NOMO-1 (cell line): ENCODE measurements around the gene CDK1.

ENCODE experiments used
- DNase-seq, 2 experiments: peaks; one replicate each; lab custom pipeline; 2025; ENCODE audit not compliant: unreplicated experiment in 2 of 2; lab: John Stamatoyannopoulos, UW

CDK1 gene

DNA sequence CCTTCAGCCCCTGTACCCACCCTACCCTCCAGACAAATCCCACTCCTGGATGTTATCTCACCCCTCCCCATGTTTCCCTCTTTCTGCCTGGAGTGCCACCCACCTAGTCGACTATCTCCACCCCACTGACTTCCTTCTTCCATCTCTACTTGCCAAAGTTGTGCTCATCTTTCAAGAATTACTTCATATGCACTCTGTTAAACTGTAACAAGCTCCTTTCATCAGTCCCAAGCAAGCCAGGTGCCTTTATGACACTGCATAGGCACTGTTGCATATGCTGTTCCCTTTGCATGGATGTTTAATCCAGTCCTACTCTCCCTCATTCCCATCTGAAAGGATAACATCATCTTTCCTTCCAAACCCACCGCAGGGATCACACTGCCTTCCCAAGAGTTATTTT lies 8.9 kb upstream of the CDK1 start:
- DNase-seq: no peak

DNA sequence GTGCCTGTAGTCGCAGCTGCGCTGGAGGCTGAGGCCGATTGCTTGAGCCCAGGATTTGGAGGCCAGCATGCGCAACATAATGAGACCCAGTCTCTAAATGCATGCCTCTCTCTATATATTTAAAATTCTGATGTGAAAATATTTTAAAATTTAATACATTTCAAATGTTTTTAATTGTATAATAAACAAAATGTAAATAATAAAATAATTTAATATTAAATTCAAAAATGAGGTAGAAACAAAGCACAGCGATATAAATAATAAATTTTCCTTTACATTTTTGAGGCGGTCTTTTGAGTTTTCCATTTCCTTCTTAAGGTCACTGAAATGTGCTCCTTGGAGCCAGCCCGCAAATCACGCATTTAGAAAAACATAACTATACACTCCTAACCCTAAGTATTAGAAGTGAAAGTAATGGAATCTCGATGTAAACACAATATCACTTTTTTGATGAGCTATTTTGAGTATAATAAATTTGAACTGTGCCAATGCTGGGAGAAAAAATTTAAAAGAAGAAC lies 523 bp upstream of the CDK1 start:
- DNase-seq: no peak

DNA sequence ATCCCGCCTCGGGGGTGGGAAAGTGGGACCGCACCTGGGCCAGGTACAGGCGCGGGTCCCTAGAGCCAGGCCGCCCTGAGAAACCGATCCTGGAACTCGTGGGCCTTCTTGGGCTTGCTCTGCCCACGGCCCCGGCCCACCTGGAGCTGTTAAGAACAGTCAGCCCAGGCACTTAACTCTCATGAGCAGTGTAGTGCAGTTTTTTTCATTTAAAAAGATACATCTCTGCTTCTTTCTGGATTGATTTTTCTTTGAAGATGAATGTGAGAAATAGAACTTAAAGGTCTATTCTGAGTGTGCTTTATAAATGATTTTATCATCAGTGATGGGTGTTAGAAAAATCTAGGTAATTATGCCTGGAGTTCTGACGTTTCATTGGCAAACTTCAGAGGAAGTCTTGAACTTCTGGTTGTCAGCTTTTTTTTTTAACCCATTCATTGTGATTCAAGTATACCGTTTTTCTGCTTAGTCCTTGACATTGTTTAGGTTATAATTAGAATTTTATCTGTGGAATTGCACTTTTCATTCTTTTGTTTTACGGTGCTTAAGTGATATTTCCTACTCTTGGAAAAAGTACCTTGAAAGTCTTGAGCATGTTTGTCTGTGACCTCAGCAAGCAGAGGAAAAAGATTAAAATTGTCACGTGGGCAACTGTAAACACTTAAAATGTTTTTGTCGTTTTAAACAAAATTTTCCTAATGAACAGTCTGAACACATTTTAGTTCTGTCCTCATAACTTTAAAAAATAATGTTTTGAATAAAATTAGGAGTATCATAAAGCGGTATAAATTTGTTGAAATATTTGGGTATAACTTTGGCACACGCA lies 906 bp downstream of the CDK1 start:
- peak in 1 of 2 experiments; percentile 51 for DNase-seq

DNA sequence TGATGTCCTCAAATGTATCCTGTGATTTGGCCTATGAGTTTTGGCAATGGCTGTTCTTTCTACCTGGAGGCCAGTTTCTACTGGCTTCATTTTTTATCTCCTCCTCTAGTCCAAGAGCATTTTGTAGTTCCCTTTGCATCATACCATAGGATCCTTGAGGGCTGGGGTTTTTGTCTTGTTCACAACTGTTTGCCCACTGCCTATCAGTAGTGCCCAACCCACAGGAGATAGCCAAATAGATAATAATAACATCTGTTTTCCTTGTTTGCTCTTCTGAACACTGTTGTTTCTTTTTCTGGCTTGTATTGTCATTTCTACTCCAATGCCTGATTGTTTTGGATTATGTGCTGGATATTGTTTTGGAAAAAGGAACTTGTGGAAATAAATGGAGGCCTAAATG lies 3.4 kb downstream of the CDK1 start:
- DNase-seq: no peak

DNA sequence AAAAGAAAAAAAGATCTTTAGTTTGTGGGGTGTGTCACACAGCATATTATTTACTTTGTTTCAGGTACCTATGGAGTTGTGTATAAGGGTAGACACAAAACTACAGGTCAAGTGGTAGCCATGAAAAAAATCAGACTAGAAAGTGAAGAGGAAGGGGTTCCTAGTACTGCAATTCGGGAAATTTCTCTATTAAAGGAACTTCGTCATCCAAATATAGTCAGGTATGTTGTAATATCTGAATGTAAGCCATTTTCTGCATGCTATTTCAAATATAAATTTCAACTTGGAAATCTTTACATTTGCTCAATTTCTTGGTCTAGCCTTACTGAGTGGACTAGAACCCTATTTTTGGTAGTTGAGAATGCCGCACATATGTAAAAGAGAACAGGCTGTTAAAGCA lies 6.4 kb downstream of the CDK1 start:
- DNase-seq: no peak

DNA sequence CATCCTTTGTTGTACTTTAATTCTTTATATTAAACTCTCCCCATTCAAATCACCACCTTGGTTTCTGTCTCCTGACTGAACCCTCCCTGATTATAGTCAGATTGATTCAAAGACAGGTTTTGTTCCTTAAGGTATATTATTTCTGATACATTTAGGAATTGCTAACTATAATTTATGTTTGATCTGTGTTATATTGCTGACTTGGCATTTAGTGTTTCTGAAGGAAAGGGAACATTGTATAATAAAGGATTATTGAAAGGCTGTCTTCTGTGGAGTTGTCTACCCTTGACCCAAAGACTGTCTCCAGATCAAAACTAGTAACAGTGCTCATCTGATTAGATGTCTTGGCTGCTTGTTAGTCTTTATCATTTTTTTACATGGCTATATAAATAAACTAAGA lies 10.3 kb downstream of the CDK1 start:
- DNase-seq: no peak

DNA sequence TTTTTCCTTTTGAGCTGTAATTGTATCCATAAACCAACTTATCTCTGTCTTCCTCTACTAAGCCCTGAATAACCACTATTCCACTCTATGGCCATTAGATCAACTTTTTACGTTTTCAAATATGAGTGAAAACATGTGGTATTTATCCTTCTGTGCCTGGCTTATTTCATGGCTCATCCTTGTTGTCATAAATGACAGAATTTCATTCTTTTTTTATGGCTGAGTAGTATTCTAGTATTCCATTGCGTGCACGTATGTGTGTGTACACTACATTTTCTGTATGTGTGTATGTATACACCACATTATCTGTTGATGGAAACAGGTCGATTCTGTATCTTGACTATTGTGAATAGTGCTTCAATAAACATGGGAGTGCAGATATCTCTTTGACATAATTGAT lies 11.1 kb downstream of the CDK1 start:
- DNase-seq: no peak

DNA sequence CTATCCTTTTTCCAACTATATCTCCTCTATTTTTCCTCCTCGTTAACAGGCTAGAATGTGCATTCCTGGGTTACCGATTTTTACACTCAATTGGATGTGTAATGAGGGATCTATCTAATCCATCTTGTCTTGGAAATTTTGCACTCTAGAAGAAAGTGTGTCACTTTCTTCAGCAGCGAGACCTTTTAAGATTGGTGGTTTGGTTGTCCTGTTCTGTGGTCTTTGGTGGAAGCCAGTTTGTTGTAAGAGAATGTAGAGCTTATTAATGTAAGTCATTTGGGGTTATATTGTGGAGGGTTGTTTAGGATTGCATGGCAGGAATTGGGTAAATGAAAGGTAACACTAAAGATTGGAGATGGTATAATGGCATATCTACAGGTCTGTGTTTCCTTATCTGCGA lies 16.7 kb downstream of the CDK1 start:
- no peak for DNase-seq

DNA sequence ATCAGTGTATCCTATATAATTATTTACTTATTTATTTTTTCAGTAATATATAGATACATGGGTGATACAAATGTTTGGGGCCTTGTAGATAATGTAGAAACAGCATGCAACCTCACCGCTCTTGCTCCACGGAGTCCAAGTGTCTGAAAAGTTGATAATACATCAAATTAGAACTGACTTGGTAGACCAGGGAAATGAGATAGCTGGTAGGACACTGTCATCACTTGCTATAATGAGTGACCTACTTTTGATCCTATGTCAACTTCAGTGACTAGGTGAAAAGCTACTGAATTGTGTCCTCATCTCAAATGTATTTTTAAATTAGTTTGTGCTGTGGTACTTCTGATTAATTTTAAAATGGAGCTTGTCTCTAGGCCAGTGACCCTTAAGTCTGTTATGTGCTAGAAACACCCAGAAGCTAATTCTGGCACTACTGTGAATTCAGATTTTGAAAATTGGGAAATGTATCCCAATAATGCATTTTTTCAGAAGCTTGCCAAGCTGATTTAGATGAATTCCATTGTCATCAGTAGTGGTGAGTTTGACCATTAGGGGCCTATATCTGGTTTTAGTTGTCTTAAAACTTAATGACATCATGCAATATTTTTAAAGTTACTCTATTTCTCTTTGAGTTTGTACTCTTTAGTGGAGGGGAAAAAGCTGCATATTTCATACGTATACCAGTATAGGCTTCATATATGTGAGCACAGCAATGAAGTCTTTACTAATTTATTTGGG lies 17.4 kb downstream of the CDK1 start:
- no peak for DNase-seq

DNA sequence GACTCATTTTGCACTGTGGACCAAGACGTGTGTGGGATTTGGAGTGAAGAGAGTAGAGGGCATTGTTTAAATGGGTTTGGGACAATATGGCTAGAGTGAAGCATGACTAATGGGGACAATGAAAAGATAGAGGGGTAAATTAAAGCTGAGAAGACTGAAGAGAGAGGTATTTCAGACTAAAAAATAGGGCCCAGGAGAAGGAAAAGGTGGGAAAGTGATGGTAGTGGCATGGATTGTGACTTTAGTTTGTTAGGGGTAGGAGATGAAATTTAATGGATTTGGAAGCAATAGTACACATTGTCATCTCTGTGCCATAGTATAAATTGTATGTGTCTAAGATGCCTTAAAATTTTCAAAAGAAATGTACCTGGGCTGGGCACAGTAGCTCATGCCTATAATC lies 18.2 kb downstream of the CDK1 start:
- no peak for DNase-seq

DNA sequence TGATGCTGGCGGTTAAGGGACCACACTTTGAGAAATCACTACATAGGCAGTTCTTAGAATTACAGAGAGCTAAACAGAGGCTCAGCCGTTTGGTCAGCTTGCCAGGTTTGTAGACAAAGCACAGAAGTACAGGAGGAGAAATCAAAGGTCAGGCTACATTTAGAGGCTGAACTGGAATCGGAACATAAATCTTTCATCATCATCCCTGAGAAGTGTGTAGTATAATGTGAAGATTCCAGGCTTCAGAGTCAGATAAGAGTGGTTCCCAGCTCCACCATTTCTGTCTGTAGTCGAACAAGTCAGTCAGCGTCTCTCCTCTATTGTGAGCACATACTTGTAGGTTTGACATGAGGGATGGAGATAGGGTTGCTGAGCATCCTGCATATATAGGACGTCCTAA lies 18.9 kb downstream of the CDK1 start:
- no peak for DNase-seq

DNA sequence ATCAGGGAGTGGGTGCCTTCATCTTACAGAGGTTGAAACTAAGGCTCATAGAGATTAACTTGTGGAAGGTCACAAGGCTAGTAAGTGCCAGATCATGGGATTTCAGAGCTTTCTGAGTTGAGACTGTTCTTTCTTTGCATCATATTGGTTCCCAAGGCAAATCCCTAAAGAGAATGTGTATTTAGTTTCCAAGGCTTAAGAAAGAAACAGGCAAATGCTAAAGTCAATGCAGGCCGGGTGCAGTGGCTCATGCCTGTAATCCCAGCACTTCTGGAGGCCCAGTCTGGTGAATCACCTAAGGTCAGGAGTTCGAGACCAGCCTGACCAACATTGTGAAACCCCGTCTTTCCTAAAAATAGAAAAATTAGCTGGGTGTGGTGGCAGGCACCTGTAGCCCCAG lies 19.8 kb downstream of the CDK1 start:
- DNase-seq: no peak

DNA sequence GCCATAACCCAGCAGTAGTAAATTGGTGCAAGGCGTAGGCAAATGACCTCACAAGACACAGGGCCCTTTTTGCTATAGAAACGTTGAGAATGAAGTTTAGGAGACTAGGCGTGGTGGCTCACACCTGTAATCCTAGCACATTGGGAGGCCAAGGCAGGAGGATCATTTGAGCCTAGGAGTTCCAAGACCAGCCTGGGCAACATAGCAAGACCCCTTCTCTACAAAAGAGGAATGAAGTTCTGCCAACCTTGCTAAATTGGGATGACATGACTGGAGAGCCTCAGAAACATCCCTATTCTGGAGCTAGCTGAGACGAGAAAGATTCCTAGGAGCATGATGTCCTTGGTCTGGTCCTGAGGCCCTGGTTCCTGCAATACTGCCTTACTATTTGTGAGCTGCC lies 20.6 kb downstream of the CDK1 start:
- DNase-seq: no peak

DNA sequence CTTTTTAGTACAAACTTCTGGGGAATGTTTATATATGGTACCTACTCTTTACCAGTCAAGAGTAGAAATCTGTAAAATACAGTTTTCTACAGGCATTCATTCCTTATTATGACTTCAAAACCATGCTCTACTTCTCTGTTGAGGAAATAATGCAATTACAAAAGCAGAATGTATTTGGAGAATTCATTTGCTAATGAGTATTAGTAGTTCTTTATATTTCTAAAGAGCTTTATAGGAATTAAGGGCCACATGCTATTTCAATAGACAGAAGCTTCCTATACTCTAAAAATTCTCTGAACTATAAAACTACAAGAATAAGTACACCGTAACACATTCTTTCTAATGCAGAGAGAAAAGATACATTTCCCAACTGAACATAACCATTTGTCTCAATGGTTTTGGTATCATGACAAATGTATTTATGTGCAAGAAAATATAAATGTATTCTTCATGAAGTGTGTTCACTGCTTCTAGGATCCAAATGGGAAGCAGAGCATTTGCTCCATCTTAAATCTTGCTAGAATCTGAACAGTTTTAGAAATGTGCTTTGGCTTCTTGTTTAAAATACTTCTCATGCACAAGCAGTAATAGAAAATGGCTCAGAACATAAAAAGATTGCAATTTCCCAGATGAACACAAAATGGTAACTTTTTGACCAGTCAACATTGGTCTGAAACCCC lies 21.8 kb downstream of the CDK1 start:
- no peak for DNase-seq

DNA sequence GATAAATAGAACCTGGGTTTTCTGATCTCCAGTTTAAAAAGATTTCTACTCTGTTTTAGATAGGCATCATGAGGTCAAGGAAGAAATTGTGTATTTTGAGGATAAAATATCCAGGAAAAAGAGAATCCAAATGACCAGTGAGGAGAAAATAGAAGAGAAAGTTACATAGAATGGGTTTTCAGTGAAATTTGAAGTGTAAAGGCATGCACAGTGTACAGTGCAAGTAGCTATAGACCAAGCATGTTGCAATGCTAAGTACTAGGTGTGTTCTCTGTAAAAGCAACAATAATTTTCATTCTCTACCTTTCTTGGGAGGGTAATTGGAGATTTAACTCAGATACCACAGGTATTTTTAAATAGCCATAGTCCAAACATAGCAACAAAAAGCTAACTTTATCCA lies 22.6 kb downstream of the CDK1 start:
- no peak for DNase-seq

DNA sequence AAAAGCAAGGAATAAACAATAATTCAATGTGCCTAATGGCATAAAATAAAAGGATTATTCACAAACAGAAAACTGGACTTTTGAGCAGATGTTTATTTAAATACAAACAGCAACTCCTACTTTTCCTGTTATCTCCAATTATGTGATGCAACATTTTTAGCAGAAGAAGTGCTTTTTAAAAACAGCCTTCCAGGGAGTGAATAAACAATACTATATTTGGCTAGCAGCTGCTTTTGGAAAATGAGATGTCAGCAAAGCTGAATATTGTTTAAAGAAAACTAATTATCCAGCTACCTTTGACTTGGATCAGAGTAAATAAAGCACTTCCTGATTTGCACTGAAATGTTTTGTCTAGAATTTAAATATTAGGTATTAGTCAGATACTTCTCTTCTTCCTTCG lies 23.2 kb downstream of the CDK1 start:
- no peak for DNase-seq

DNA sequence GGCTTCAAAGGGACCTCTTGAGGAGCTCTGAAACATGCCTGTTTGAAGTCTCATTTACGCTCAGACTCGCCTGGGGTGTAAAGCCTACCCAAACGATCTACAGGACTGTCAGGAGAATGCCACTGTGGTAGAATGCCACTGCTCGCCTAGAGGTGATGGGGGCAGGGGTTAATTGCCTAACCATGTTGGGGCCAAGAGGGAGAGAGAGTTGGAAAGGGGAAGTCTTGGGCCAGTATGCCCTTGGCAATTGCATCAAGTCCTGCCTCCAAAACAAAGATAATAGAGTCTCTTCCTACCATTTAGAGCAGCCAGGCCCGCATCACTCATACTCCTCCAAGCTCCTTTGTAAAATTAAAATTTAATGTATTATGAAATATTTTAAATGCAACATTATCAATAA lies 25.2 kb downstream of the CDK1 start:
- peak; percentile 81 for DNase-seq

DNA sequence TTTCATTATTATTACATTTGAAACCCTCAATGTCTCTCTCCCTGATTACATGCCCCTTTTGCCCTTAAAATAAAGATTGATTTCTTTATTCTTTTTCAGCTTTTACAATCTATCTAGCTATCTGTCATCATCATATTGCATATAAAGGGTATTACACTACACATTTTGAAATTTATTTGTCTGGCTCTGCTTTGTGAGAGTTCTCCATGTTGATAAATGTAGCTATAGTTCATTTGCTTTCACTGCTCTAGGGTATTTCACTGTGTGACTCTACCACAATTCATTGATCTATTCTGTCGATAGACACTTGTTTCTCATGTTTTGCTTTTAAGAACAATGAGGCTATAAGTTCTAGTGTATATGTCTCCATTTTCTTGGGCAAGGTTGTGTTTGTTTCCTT lies 25.6 kb downstream of the CDK1 start:
- no peak for DNase-seq

DNA sequence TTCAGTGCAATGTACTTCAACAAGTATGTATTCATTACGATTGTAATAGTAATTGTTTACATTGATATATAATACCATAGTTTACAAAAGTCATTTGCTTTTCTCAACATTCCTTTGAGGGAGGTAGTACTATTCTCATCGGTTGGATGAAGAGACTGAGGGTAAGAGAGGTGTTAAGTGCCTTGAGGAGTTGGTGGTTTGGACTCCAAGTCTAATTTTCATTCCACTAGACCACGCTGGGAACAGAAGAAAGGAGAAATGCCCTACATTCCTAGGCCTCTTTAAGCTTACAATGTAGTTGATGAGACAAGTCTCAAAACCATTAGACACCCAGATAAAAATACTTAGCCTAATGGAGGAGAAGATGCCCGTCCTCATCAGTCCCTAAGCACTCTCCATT lies 28.6 kb downstream of the CDK1 start:
- no peak for DNase-seq

DNA sequence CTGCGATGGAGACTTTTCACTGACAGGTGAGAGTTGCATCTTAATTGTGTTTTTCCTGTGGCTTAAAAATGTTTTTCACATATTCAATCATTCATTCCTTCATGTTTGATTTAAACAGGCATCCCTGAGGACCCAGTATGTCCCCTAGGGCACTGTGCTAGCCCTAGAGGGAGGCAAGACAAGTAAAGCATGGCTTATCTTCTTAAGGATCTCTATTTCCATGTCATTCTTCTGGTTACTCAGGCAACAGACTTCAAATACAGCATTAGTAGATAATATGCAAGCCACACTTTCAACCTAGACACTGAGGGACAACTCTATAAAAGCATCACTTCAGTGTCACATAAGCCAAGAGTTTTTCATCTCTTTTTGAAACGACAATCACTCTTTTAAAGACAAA lies 29.2 kb downstream of the CDK1 start:
- DNase-seq: no peak

DNA sequence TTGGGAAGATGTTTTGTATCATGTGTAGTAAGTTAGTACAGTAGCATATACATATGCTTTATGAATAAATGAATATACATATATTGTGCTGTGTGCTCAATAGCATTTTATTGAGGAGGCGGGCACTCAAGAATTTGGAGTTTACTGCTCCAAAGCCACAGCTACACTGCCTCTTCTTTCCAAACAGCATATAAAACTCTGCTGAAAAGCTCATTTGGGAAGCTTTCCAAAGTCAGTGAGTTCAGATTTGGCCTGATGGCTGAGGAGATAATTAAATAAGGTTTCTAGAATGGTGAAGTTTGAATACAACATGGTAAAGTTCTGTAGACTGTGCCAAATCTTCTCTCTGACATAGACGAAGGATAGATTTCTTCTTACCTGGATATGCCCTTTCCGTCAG lies 29.8 kb downstream of the CDK1 start:
- no peak for DNase-seq

DNA sequence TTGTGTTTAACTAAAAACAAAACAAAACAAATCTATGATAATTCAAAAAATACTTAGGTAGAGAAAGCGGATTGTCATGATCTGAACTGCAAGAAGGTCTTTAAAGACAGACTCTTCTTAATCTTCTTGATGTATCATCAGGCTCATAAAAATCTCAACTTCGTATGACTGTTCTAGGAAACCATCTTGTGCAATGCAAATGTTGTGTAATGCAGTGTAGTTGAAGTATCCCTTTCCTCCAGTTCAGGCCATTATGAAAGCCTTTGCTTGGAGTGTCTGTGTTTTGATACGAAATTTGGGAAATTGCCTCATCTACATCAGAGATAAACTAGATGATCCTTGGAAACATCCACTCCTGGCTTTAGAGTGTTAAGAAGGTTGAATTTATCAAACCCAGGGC lies 30.9 kb downstream of the CDK1 start:
- peak; percentile 23 to 92 for DNase-seq
